GM13976 (cell line): ENCODE measurements around the gene RMDN2.
"Not testable (repeated sequence)": the region's sequence is repeated elsewhere in the genome, so short reads cannot be mapped to it uniquely, and the experiment has no call there.

ENCODE experiments used
- DNase-seq: peaks from one replicate; pipeline ENCODE4 v3.0.0; 2012; ENCODE audit warnings: low spot score
- in situ Hi-C: fragments of 300-500 bp; cut with MboI; formaldehyde crosslinking; loops from one replicate; pipeline ENCODE4 v1.12.0; 2022; ENCODE audit warnings: low sequenced_read_pairs, mixed read lengths, inconsistent platforms; ENCODE audit not compliant: unreplicated experiment
- TF ChIP-seq, protein P1 (sequence below): IDR thresholded peaks from 2 replicates; pipeline ENCODE4 v1.5.1; 2012; ENCODE audit warnings: borderline replicate concordance, mild to moderate bottlenecking; ENCODE audit not compliant: insufficient read depth; ENCODE audit errors: extremely low read depth, missing control alignments, control extremely low read depth

Gene RMDN2

DNA sequence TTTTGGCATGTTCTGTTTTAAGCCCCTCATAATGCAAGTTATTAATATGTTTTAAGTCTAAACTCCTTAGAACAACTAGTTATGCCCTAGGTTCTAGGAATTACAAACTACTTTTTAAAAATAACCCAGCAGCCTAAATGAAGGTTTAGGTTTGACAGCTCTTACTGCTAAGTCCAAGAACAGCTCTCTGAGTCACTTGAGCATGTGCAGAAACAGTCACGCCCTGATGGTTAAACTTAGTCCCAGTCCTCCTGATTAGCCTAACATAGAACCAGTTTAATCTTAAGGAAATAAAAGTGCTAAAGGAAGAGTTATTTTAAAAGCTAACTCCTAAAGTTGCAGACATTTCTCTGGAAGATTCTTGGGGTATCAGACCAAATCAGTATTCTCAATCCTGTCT lies 72.5 kb downstream of the RMDN2 start:
- no peak for DNase-seq
- in situ Hi-C loops = no loop called here
- TF ChIP-seq, protein P1, sequence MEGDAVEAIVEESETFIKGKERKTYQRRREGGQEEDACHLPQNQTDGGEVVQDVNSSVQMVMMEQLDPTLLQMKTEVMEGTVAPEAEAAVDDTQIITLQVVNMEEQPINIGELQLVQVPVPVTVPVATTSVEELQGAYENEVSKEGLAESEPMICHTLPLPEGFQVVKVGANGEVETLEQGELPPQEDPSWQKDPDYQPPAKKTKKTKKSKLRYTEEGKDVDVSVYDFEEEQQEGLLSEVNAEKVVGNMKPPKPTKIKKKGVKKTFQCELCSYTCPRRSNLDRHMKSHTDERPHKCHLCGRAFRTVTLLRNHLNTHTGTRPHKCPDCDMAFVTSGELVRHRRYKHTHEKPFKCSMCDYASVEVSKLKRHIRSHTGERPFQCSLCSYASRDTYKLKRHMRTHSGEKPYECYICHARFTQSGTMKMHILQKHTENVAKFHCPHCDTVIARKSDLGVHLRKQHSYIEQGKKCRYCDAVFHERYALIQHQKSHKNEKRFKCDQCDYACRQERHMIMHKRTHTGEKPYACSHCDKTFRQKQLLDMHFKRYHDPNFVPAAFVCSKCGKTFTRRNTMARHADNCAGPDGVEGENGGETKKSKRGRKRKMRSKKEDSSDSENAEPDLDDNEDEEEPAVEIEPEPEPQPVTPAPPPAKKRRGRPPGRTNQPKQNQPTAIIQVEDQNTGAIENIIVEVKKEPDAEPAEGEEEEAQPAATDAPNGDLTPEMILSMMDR = no peak

DNA sequence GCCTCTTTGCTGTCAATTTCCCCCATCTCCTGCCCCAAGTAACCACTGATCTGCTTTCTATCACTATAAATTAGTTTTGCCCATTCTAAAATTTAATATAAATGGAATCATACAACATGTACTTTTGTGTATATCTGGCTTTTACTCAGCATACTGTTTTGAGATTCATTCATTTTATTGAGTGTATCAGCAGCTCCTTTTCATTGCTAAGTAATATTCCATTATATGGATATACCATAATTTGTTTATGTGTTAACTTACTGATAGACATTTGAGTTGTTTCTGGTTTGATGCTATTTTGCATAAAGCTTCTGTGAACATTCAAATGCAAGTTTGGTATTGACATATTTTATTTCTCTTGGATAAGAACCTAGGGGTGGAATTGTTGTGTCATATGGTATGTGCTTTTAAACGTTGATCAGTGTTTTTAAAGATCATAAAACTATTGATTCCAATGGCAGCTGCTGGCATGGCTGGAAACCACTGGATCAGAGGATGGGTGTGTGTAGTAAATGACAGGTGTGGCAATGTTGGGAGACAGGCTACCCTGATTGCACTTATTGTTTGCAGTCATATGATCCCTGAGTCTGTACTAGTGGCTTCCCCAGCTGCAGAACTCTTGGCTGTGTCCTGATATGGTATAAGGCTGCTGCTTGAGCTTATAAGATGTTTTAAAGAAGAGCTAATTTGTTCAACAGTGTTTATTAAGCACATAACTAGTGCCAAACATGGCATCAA lies 75.6 kb downstream of the RMDN2 start:
- no peak for DNase-seq
- in situ Hi-C loops = no loop called here
- TF ChIP-seq, protein P1 = no peak

DNA sequence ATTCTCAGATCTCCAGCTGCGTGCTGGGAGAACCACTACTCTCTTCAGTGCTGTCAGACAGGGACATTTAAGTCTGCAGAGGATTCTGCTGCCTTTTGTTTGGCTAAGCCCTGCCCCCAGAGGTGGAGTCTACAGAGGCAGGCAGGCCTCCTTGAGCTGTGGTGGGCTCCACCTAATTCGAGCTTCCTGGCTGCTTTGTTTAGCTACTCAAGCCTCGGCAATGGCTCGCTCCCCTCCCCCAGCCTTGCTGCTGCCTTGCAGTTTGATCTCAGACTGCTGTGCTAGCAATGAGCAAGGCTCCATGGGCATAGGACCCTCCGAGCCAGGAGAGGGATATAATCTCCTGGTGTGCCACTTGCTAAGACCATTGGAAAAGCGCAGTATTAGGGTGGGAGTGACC lies 85.1 kb downstream of the RMDN2 start:
- in situ Hi-C loops, DNase-seq: not testable (repeated sequence)

DNA sequence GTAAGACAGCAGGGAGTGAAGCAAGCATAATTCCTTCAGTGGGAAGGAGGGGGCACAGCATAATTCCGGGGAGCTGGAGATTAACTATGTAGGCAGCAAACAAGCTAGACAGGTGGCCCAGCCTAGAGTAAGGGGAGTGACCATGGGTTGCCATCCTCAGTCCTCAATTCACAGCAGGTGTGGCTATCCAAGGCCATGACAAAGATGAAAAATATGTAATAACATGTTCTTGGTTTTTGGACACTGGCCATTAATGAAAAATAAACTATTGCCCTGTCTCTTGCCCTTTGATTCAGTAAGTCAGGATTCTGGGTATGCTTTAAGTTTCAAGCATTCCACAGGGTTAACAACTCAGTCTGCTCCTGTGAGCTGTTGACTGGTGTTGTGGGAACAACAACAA lies 85.9 kb downstream of the RMDN2 start:
- TF ChIP-seq, protein P1 = no peak
- in situ Hi-C loops = no loop called here
- no peak for DNase-seq

DNA sequence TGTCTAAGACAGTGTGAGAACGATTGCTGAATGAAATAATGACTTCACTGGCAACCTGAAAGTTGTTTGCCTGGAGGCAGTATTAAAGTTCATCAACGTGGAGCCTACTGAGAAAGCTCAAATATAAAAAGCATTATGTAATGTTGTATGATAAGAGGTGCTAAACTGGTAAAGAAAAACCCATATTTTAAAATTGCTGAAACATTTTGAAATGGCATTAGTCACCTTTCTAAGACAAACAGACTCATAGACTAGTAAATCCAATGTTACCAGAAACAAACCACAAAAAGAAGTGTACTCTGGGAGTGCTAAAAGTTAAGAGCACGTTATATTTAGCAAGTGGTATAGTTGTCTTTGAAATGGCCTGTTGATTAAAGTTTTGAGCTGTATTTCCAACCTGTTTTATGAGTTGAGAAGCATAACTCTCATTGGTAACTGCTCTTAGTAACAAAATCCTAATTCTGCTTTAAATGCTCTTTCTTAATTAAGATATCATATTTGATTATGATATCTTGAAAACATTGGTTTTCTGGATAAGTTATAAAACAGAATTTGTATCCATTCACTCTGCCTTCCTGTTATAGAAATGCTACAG lies 88.2 kb downstream of the RMDN2 start:
- in situ Hi-C loops = no loop called here
- TF ChIP-seq, protein P1 = no peak
- no peak for DNase-seq

DNA sequence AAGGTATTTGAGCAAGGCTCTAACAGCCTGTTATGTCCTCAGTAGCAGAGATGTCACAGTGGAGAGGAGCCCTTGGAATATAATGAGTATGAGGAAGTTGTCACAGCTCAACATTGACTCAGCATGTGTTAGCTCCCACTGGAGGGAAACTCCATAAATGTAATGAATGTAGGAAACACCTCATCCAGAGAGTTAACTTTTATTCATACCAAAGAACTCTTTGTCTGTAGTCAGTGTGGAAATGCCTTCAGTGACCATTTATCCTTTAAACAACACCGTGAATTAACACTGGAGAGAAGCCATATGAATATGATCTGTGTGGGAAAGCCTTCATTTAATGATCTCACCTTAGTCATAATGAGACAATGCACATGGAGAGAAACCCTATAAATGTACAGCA lies 91.1 kb downstream of the RMDN2 start:
- DNase-seq = no peak
- in situ Hi-C loops = no loop called here
- TF ChIP-seq, protein P1 = no peak

DNA sequence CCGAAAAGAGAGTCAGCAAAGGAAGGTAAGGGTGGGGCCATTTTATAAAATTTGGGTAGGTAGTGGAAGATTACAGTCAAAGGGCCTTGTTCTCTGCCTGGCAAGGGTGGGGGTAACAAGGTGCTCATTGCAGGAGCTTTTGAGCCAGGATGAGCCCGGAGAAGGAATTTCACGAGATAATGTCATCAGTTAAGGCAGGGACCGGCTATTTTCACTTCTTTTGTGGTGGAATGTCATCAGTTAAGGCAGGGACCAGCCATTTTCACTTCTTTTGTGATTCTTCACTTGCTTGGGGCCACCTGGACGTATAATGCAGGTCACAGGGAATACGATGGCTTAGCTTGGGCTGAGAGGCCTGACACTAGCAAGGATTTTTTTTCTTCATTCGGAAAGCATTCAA lies 92.7 kb downstream of the RMDN2 start:
- TF ChIP-seq, protein P1 = no peak
- no peak for DNase-seq
- in situ Hi-C loops = no loop called here

DNA sequence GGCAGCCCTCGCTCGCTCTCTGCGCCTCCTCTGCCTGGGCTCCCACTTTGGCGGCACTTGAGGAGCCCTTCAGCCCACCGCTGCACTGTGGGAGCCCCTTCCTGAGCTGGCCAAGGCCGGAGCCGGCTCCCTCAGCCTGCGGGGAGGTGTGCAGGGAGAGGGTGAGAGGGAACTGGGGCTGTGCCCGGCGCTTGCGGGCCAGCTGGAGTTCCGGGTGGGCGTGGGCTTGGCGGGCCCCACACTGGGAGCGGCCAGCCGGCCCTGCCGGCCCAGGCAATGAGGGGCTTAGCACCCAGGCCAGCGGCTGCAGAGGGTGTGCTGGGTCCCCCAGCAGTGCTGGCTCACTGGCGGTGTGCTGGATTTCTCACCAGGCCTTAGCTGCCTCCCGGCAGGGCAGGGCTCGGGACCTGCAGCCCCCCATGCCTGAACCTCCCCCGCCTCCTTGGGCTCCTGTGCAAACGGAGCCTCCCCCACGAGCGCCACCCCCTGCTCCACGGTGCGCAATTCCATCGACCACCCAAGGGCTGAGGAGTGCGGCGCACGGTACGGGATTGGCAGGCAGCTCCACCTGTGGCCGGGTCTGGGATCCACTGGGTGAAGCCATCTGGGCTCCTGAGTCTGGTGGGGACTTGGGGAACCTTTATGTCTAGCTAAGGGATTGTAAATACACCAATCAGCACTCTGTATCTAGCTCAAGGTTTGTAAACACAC lies 95.4 kb downstream of the RMDN2 start:
- in situ Hi-C loops, DNase-seq: not testable (repeated sequence)
